Hepatocyte (in vitro differentiated cells): ENCODE data around the gene SYNJ2. TPM values are rescaled to one million over a fixed set of nuclear protein-coding genes. Genes with fewer than 3 reads are reported as not detected.

Experiments used
- DNase-seq: peaks from one replicate; pipeline ENCODE4 v3.0.0-alpha.2; 2016; ENCODE audit warnings: low spot score
- H2AFZ ChIP-seq: fragments of 200-600 bp; sonication (generic); 2 replicates; pipeline ENCODE4 v1.6.0; 2016; ENCODE audit warnings: antibody characterized with exemption, mild to moderate bottlenecking
- H3K27ac ChIP-seq: fragments of 200-600 bp; sonication (generic); 2 replicates; pipeline ENCODE4 v1.5.1; 2016; ENCODE audit warnings: mild to moderate bottlenecking
- H3K27me3 ChIP-seq: fragments of 200-600 bp; sonication (generic); 2 replicates; pipeline ENCODE4 v1.6.1; 2016
- H3K36me3 ChIP-seq: fragments of 200-600 bp; sonication (generic); replicated peaks from 2 replicates; pipeline ENCODE4 v1.5.1; 2016; ENCODE audit warnings: low read depth; ENCODE audit not compliant: insufficient read depth
- H3K4me1 ChIP-seq: fragments of 200-600 bp; sonication (generic); 2 replicates; pipeline ENCODE4 v1.5.1; 2016; ENCODE audit warnings: mild to moderate bottlenecking, moderate library complexity; ENCODE audit not compliant: insufficient read depth
- H3K4me2 ChIP-seq: fragments of 200-600 bp; sonication (generic); 2 replicates; pipeline ENCODE4 v1.6.0; 2016
- H3K4me3 ChIP-seq: fragments of 200-600 bp; sonication (generic); 2 replicates; pipeline ENCODE4 v1.5.1; 2016; ENCODE audit warnings: mild to moderate bottlenecking
- H3K79me2 ChIP-seq: fragments of 200-600 bp; sonication (generic); 2 replicates; pipeline ENCODE4 v1.6.0; 2017; ENCODE audit warnings: mild to moderate bottlenecking
- H3K9me2 ChIP-seq: fragments of 200-600 bp; sonication (generic); replicated peaks from 2 replicates; pipeline ENCODE4 v1.6.0; 2017; ENCODE audit warnings: mild to moderate bottlenecking; ENCODE audit not compliant: insufficient read depth
- H3K9me3 ChIP-seq: fragments of 200-600 bp; sonication (generic); 2 replicates; pipeline ENCODE4 v1.5.1; 2016; ENCODE audit warnings: low read depth, mild to moderate bottlenecking
- H4K20me1 ChIP-seq: fragments of 200-600 bp; sonication (generic); 2 replicates; pipeline ENCODE4 v1.6.0; 2016; ENCODE audit warnings: mild to moderate bottlenecking; ENCODE audit not compliant: insufficient read depth, poor library complexity, severe bottlenecking
- EZH2 ChIP-seq: fragments of 200-600 bp; sonication (generic); IDR thresholded peaks from 2 replicates; pipeline ENCODE4 v1.6.1; 2016; ENCODE audit warnings: antibody characterized with exemption, mild to moderate bottlenecking, borderline replicate concordance
- EZH2phosphoT487 ChIP-seq: fragments of 200-600 bp; sonication (generic); IDR thresholded peaks from one replicate; pipeline ENCODE4 v1.6.1; 2018; ENCODE audit warnings: antibody characterized with exemption, mild to moderate bottlenecking, low read depth, moderate library complexity; ENCODE audit not compliant: unreplicated experiment, severe bottlenecking
- WGBS: methylation state at CpG from one replicate; pipeline ENCODE4 v1.1.6; 2016; ENCODE audit warnings: low lambda C conversion rate; ENCODE audit errors: missing lambda C conversion rate; 5-methylcytosine and 5-hydroxymethylcytosine counted together
- polyA plus RNA-seq: library from polyadenylated mRNA; unstranded; fragments of >200 nt; fragmentation: Nextera tagmentation; extraction: Ambion mirVana; gene quantifications from 2 replicates; pipeline ENCODE4 v1.2.1, GENCODE V29; 2016
- total RNA-seq: library from RNA; depleted of rRNA; stranded (reverse); fragments of >200 nt; gene quantifications from 2 replicates; pipeline ENCODE4 v1.2.3, GENCODE V29; 2014
- TF ChIP-seq, protein P1 (sequence below): fragments of 200-600 bp; sonication (generic); IDR thresholded peaks from 2 replicates; pipeline ENCODE4 v1.5.1; 2016; ENCODE audit warnings: antibody characterized with exemption, mild to moderate bottlenecking; ENCODE audit not compliant: poor library complexity

Gene SYNJ2
- total and polyA plus RNA-seq, 2 experiments from 2014 or later = 15.4 to 21.4 TPM

DNA sequence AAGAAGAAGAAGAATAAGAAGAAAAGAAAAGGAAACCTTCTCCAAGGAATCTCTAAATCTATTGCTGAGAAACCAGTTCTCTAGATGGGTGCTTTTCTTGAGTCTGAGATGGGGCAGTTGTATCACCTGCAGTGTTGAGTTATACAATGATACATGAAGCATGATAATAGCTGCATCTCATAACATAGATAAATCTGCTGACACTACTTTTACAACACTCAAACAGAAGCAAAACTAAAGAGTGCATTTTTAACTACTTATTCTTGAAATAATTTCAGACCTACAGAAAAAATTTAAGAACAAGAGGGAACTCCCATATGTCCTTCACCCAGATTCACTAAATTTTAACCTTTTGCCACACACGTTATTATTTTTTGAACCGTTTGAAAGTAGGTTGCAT lies 70.3 kb downstream of the SYNJ2 start:
- Histone ChIP-seq H3K9me3 (no peaks in the 10 kb centered on the region), H3K4me3 (no peak overlapping the region), H3K4me1 (no peaks in the 10 kb centered on the region), H3K27me3 (no peaks in the 10 kb centered on the region), H3K36me3 (no peaks in the 10 kb centered on the region), H4K20me1 (no peaks in the 10 kb centered on the region), H3K9me2 (no peaks in the 10 kb centered on the region), H2AFZ (no peak overlapping the region), H3K79me2 (no peaks in the 10 kb centered on the region), H3K4me2 (no peak overlapping the region), H3K27ac (no peak overlapping the region)
- WGBS = 77% methylated on average over 2 of the region's 2 CpGs
- TF ChIP-seq EZH2 = no peak
- DNase-seq = no peak

DNA sequence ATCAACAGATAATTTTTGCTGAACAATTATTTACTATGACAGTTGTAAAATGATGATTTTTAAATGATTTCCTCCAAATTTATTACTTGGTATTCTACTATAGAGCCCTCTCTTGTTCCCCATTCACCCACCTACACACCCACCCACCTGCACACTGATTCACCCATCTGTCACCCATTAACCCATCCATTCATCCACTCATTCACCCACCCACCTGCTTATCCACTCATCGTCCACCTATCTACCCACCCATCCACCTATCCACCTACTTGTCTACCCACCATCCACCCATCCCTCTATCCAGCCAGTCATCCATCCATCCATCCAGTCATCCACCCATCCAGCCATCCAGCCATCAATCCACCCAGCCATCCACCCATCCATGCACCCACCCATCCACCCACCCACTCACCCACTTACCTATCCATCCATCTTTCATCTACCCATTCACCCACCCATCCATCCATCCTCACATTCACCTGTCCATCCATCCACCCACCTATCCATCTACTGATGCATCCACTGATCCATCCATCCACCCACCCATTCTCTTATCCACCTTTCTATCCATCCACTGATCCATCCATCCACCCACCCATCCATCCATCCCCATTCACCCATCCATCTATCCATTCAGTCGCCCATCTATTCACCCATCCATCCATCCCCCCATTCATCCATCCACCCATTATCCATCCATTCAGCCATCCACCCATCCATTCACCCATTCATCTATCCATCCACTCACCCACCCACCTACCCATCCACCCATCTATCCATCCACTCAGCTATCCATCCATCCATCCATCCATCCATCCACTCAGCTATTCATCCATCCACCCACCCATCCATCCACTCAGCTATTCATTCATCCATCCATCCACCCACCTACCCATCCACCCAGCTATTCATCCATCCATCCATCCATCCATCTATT lies 72.0 kb downstream of the SYNJ2 start:
- Histone ChIP-seq H3K9me2 (no peaks in the 10 kb centered on the region), H3K4me2 (no peak overlapping the region), H3K27ac (no peak overlapping the region), H2AFZ (no peak overlapping the region), H3K36me3 (no peaks in the 10 kb centered on the region), H4K20me1 (no peaks in the 10 kb centered on the region), H3K79me2 (no peaks in the 10 kb centered on the region), H3K4me3 (no peak overlapping the region), H3K9me3 (no peaks in the 10 kb centered on the region), H3K4me1 (no peaks in the 10 kb centered on the region), H3K27me3 (no peaks in the 10 kb centered on the region)
- 78% methylated on average over 2 of the region's 2 CpGs for WGBS
- TF ChIP-seq, protein P1, sequence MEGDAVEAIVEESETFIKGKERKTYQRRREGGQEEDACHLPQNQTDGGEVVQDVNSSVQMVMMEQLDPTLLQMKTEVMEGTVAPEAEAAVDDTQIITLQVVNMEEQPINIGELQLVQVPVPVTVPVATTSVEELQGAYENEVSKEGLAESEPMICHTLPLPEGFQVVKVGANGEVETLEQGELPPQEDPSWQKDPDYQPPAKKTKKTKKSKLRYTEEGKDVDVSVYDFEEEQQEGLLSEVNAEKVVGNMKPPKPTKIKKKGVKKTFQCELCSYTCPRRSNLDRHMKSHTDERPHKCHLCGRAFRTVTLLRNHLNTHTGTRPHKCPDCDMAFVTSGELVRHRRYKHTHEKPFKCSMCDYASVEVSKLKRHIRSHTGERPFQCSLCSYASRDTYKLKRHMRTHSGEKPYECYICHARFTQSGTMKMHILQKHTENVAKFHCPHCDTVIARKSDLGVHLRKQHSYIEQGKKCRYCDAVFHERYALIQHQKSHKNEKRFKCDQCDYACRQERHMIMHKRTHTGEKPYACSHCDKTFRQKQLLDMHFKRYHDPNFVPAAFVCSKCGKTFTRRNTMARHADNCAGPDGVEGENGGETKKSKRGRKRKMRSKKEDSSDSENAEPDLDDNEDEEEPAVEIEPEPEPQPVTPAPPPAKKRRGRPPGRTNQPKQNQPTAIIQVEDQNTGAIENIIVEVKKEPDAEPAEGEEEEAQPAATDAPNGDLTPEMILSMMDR = no peak
- TF ChIP-seq EZH2phosphoT487 = no peak
- no peak for TF ChIP-seq EZH2
- DNase-seq = no peak

DNA sequence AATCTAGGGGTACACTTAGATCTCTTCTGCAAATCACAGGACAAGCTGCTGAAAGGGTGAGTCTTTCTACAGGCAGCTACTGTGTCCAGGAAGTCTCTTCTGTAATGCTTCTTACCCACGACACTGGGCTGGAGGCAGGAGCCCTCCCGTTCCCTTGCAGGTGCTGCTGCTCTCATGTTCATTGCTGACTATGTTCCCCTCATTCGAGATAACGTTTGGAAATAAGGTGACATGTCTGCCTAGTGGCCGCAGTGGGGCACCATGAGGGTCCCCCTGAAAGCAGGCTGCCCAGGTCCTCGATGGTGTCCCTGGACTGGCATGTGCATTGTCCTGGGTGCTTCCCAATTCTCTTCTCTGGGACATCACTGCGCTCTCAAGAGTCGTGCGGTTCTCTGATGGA lies 74.7 kb downstream of the SYNJ2 start:
- Histone ChIP-seq H3K4me1 (no peaks in the 10 kb centered on the region), H3K36me3 (no peaks in the 10 kb centered on the region), H3K27ac (no peak overlapping the region), H3K79me2 (no peaks in the 10 kb centered on the region), H2AFZ (no peak overlapping the region), H3K27me3 (no peaks in the 10 kb centered on the region), H4K20me1 (no peaks in the 10 kb centered on the region), H3K9me2 (no peaks in the 10 kb centered on the region), H3K9me3 (no peaks in the 10 kb centered on the region), H3K4me2 (no peak overlapping the region), H3K4me3 (no peak overlapping the region)
- TF ChIP-seq, protein P1 = no peak
- TF ChIP-seq EZH2 (no peak), EZH2phosphoT487 (no peak)
- 94% methylated on average over 9 of the region's 9 CpGs for WGBS
- no peak for DNase-seq

DNA sequence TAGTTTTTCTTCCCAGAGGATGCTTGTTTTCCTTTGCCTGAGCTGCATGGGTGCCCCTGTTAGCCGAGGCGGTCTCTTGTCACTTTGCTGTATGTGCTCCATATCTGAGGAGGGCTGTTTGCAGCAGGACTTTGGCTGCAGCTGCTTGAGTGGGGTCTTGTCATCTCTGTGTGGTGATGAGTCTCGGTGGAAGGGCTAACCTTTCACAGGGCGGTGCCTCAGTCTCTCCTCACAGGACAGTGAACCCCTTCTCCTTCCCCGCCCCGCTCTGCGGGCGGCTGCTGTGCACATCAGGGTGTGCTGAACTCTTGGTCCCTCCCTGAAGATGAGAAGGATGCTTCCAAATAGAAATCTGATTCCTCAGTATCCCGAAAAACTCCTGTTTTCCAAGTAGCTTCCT lies 75.1 kb downstream of the SYNJ2 start:
- H3K27ac ChIP-seq = no peak overlapping the region
- no peaks in the 10 kb centered on the region for H3K4me1 ChIP-seq
- H3K4me2 ChIP-seq = no peak overlapping the region

More for the DNA sequence above, 75.1 kb downstream of the SYNJ2 start:
- H3K9me2 ChIP-seq = no peaks in the 10 kb centered on the region
- TF ChIP-seq EZH2phosphoT487 (no peak), EZH2 (no peak)
- TF ChIP-seq, protein P1 = no peak
- H3K36me3 ChIP-seq = no peaks in the 10 kb centered on the region
- H3K79me2 ChIP-seq = no peaks in the 10 kb centered on the region
- H3K27me3 ChIP-seq = no peaks in the 10 kb centered on the region
- DNase-seq = no peak
- H2AFZ ChIP-seq = no peak overlapping the region
- no peaks in the 10 kb centered on the region for H3K9me3 ChIP-seq
- H4K20me1 ChIP-seq = no peaks in the 10 kb centered on the region
- 96% methylated on average over 9 of the region's 9 CpGs for WGBS
- H3K4me3 ChIP-seq = no peak overlapping the region
